Measurements from ENCODE around the gene RCN1. TPM values are rescaled to one million over a fixed set of nuclear protein-coding genes. Genes with fewer than 3 reads are reported as not detected.
A peak's percentile ranks its signal among the peaks of the same experiment; 100 is the strongest.

RCN1 gene
- total and polyA plus RNA-seq, 2 of the 8 experiments (the other 6 are each of a cell fraction or from before 2014, with no cell fraction given), result 45.1 to 123 TPM

GRCh38 chr11:32154275-32154674, 63.4 kb downstream of the RCN1 start:
- H3K9ac ChIP-seq (replicated peaks in 1 of 4; ENCODE audit: extremely low read depth in 1 of 4, low read depth in 3 of 4, low read length in 3 of 4), result no peak overlapping the region
- no peaks in the 10 kb centered on the region for H3K4me1 ChIP-seq (replicated peaks in 1 of 4; ENCODE audit: control insufficient read depth in 3 of 4, insufficient read depth in 4 of 4, low read length in 3 of 4)
- no peak overlapping the region for H3K18ac ChIP-seq (ENCODE audit: extremely low read depth, low read length)
- no peaks in the 10 kb centered on the region for H3K23me2 ChIP-seq (ENCODE audit: low read depth, low read length)
- no peak overlapping the region for H4K8ac ChIP-seq (ENCODE audit: extremely low read depth, insufficient read depth, low read length)
- no peak overlapping the region for H2BK15ac ChIP-seq (ENCODE audit: low read length)
- no peak overlapping the region for H4K91ac ChIP-seq (replicated peaks; ENCODE audit: insufficient read length, low read length)
- no peak overlapping the region for H3K4me2 ChIP-seq (ENCODE audit: insufficient read depth in 1 of 2, low read depth in 2 of 2, low read length in 2 of 2)
- H4K5ac ChIP-seq (ENCODE audit: insufficient read length, low read depth, low read length), result no peak overlapping the region
- no peak overlapping the region for H2AK5ac ChIP-seq (ENCODE audit: low read depth, low read length)
- no peak overlapping the region for H3K56ac ChIP-seq (replicated peaks; ENCODE audit: insufficient read length, low read depth, low read length)
- H2AFZ ChIP-seq (ENCODE audit: low read length), result no peak overlapping the region
- H3K79me1 ChIP-seq (ENCODE audit: low read depth, low read length), result no peaks in the 10 kb centered on the region
- no peak overlapping the region for H2BK12ac ChIP-seq (ENCODE audit: low read depth, low read length)
- no peaks in the 10 kb centered on the region for H4K20me1 ChIP-seq (replicated peaks in 1 of 2; ENCODE audit: control insufficient read depth in 1 of 2, insufficient read depth in 2 of 2, low read length in 2 of 2)
- TF ChIP-seq CBX8 (IDR thresholded peaks at IDR 0.05; ENCODE audit: borderline replicate concordance, low read depth, low read length), result no peak
- no peak for TF ChIP-seq BRCA1 (IDR thresholded peaks at IDR 0.05; ENCODE audit: low read depth, low read length)
- peak; percentile 41 to 59 for TF ChIP-seq RAD21 (IDR thresholded peaks at IDR 0.05 in 1 of 2, conservative IDR thresholded peaks at IDR 0.05 in 1 of 2; ENCODE audit: low read depth in 2 of 2, low read length in 2 of 2)
- no peak for TF ChIP-seq TAF7 (optimal IDR thresholded peaks at IDR 0.05; ENCODE audit: borderline replicate concordance, low read depth, low read length)
- TF ChIP-seq, protein P1, sequence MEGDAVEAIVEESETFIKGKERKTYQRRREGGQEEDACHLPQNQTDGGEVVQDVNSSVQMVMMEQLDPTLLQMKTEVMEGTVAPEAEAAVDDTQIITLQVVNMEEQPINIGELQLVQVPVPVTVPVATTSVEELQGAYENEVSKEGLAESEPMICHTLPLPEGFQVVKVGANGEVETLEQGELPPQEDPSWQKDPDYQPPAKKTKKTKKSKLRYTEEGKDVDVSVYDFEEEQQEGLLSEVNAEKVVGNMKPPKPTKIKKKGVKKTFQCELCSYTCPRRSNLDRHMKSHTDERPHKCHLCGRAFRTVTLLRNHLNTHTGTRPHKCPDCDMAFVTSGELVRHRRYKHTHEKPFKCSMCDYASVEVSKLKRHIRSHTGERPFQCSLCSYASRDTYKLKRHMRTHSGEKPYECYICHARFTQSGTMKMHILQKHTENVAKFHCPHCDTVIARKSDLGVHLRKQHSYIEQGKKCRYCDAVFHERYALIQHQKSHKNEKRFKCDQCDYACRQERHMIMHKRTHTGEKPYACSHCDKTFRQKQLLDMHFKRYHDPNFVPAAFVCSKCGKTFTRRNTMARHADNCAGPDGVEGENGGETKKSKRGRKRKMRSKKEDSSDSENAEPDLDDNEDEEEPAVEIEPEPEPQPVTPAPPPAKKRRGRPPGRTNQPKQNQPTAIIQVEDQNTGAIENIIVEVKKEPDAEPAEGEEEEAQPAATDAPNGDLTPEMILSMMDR (IDR thresholded peaks at IDR 0.05; ENCODE audit: control extremely low read depth in 1 of 3, insufficient read depth in 1 of 3, low read depth in 1 of 3, low read length in 3 of 3), result peak in 1 of 3 experiments; percentile 35; a peak in 1 of 4 replicates
- H3K36me3 ChIP-seq (ENCODE audit: control insufficient read depth in 2 of 4, insufficient read depth in 4 of 4, low read length in 3 of 4), result no peaks in the 10 kb centered on the region
- H2BK20ac ChIP-seq (ENCODE audit: low read length), result no peak overlapping the region
- WGBS, 2 experiments (ENCODE audit: extremely low coverage in 1 of 2, insufficient coverage in 1 of 2, insufficient read length in 1 of 2, insufficient replicate concordance in 2 of 2, low coverage in 1 of 2, low lambda C conversion rate in 2 of 2, missing lambda C conversion rate in 1 of 2), result 96% methylated on average over 2 of the region's 2 CpGs; no CpG with 5 or more reads in 1 of the 2 experiments
- FAIRE-seq (no peak), DNase-seq (ENCODE audit: low read depth in 1 of 2, low spot score in 2 of 2) (no peak)
- no peaks in the 10 kb centered on the region for H3K79me2 ChIP-seq (ENCODE audit: control insufficient read depth in 1 of 2, insufficient read depth in 2 of 2, low read length in 2 of 2)
- no peak overlapping the region for H3K27ac ChIP-seq (ENCODE audit: low read depth, low read length)
- H3K23ac ChIP-seq (ENCODE audit: insufficient read length), result no peak overlapping the region
- H2BK120ac ChIP-seq (replicated peaks; ENCODE audit: low read depth, low read length), result no peak overlapping the region
- CTCF ChIA-PET (ENCODE audit: partially characterized antibody), result interaction anchor here (0.9 to 1.7 kb wide), 7 partner anchors 12 to 145 kb away, joined by 3 to 5 read pairs (median 4); no protein-coding TSS in a partner anchor
- POLR2A ChIA-PET (ENCODE audit: partially characterized antibody), result no interaction called here
- no peak overlapping the region for H3K4ac ChIP-seq (replicated peaks; ENCODE audit: insufficient read length, low read depth, low read length)
- no peaks in the 10 kb centered on the region for H3K9me3 ChIP-seq (ENCODE audit: insufficient read depth in 2 of 2, low read depth in 1 of 2, low read length in 1 of 2)
- no peaks in the 10 kb centered on the region for H3K27me3 ChIP-seq (replicated peaks in 1 of 4; ENCODE audit: control insufficient read depth in 3 of 4, extremely low read depth in 1 of 4, insufficient read depth in 3 of 4, low read length in 3 of 4)
- H2BK5ac ChIP-seq (ENCODE audit: low read depth, low read length), result no peak overlapping the region
- H3K14ac ChIP-seq (ENCODE audit: insufficient read length), result no peak overlapping the region
- no peak overlapping the region for H3K4me3 ChIP-seq (ENCODE audit: extremely low read depth in 1 of 4, insufficient read depth in 2 of 4, low read depth in 3 of 4, low read length in 4 of 4)

All from H1 (cell line).